Activated CD4-positive, CD25-positive, alpha-beta regulatory T cell treated with anti-CD3 and anti-CD28 coated beads, Interleukin-2, amount 50 U/mL, for 72 hours (primary cell): Measurements from ENCODE around the gene ZW10.
"Not testable (repeated sequence)": the region's sequence is repeated elsewhere in the genome, so short reads cannot be mapped to it uniquely, and the experiment has no call there.

Experiments
- DNase-seq: peaks from one replicate; pipeline ENCODE4 v3.0.0; 2021

Gene ZW10

DNA sequence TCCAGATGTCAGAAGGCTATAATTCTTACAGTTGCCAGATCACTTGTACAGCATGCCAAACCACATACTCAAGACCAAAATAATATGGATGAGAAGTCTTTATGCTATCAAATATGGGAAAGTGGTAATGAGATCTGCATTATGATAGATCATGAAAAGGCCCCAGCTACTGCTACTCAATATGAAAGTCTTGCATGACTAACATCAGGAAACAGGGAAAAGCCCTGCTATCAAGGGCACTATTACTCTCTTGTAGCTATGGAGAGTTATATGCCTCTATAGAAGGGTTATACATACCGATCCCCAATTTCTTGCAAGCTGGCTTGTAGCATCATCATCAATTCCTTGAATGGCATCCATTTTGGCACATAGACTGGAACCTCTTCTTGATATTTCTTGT lies 37.2 kb downstream of the ZW10 start:
- no peak for DNase-seq

DNA sequence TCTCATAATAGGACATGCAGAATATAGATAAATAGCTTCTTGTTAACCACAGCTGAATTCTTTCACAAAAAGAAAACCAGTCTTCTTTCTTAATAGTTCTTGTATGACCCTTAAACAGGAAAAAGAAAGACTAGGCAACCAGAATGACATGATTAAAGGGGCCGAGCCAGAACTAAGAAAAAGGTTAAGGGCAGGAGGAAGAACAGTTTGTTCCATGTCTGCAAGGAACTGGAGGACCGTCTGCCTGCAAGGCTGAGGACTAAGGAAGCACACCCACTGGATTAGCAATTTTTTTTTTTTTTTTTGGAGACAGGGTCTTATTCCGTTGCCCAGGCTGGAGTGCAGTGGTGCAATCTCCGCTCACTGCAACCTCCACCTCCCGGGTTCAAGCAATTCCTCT lies 41.4 kb downstream of the ZW10 start:
- DNase-seq = no peak

DNA sequence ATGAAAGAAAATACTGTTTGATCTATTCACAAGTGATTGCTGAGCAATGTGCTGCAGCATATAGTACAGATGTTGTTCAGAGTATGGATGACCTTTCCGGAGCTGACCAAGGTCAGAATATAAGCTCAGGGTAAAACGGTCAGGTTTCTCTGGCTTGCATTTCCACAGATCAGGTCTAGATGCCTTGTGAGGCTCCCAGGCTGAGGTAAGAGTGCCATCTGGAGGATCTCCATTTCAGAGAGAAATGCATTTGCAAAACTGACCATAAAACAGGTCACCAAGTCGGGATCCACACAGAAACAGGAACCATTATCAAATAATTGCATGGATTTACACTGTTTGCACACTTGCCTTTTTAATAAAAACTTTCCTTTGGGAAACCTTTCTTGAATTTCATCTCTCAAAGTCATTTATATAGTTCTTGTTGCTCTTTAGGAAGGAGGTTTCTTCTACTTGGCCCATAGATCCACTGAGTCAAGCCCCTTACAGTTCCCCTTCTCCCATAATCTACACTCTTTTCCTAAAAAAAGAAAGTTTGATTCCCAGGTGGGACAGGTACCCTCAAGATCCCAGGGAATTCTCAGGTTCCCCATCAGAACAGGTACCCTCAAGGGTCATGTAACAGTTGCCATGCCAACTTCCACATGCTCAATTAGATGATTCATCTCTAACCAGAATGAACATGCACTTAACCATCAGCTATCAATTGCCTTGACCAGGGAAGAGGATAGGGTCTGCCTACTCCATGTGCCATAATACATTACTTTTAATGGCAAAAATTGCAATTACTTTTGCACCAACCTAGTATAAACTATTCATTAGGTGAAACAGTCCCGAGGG lies 42.4 kb downstream of the ZW10 start:
- no peak for DNase-seq

DNA sequence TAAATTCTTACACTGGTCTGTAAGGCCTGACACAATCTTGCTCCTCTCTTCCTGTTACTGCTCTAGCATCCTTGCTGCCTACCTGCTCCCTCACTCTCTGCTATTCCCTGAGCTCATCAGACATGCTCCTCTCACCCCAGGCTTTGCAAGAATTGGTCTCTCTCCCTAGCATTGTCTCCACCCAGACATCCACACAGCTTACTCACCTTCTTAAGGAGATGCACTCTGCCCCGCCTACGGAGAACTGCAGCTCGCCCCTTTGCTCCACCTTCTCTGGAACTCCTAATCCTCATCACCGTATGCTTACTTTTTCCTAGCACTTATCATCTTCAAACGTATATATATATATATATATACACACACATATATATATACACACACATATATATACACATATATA lies 44.0 kb downstream of the ZW10 start:
- DNase-seq = no peak

DNA sequence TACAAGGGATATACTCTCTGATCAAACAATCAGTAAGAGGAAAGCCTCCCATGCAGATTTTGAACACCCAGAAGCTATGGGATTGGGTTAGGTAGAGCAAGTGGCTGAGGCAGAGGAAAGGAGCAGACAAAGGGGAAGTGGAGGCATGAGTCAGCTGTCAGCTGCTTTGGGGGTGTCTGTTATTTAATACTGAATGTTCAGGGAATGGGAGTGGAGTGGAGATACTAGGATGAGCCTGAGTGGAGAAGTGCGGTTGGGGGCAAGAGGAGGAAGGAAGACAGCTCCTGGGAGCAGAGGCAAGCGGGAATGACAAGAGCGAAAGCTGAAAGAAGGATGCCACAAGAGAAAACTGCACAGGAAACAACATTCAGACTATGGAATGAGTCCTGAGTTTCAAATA lies 44.7 kb downstream of the ZW10 start:
- DNase-seq = no peak

DNA sequence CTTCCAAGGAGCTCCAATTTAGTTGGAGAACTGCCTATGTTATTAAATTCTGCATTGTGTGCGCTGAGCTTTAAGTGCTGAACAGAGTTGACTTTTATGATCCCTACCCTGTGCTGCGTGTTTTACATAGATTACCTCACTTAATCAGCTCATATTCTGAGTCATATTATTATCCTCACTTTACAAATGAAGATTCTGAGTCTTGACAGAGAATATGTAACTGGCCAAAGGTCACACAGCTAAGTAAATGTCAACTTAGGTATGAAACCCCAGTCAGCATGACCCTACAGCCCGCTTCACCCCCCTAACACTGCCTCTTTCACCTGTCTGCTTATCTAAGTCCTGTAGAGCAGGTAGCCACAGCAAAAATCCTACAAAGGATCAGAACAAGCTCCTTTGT lies 47.6 kb downstream of the ZW10 start:
- DNase-seq = no peak

- no peak for DNase-seq
These were observed 48.1 kb downstream of the ZW10 start for GRCh38 chr11:113725407-113725806.

GRCh38 chr11:113724778-113725177 lies 48.7 kb downstream of the ZW10 start:
- DNase-seq = no peak

DNA sequence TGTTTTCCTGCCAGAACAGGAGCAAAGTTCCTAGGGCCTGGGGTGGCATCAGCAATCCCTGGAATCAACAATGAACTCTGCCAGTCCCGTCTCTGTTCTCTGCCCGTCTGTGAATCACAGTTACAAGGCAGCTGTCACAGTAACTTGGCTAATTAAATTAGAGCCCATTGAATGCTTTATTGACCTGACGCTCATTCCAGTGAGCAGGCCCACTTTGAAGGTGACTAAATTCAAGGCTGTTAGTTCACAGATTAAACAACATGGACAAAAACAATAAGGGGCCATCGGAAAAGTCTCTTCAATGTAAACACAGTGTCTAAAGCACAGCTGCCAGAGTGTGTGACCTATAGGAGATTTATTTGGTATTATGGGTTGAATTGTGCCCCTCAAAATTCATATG lies 49.7 kb downstream of the ZW10 start:
- no peak for DNase-seq

GRCh38 chr11:113722934-113723333 lies 50.6 kb downstream of the ZW10 start:
- no peak for DNase-seq

DNA sequence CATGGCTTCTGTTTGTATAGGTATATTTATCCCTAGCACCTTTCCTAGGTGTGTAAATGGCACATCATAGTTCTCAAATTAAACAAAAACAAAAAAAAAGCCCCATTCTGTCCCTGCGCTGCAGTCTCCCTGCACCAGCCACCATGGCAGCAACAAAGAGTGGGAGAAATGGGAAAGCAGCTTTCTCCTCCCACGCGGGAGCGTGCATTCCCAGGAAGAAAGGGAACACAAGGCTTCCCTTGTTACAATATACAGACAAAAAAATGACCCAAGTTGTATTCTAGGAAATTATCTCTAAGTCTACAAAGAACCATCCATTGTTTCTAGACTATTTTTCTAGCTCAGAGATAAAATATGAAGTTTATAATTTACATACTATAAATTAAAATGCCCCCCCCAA lies 51.3 kb downstream of the ZW10 start:
- no peak for DNase-seq

- no peak for DNase-seq
These were observed 51.9 kb downstream of the ZW10 start for GRCh38 chr11:113721462-113722066.

DNA sequence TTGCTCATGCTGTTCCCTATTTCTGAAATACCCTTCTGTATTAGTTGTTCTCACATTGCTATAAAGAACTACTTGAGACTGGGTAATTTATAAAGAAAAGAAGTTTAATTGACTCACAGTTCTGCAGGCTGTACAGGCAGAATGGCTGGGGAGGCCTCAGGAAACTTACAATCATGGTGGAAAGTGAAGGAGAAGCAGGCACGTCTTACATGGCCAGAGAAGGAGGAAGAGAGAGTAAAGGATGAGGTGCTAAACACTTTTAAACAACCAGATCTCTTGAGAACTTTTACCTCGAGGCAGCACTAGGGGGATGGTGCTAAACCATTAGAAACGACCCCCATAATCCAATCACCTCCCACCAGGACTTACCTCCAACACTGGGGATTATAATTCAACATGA lies 53.0 kb downstream of the ZW10 start:
- DNase-seq = not testable (repeated sequence)

GRCh38 chr11:113715882-113716625 lies 57.4 kb downstream of the ZW10 start:
- no peak for DNase-seq

GRCh38 chr11:113715273-113715672 lies 58.2 kb downstream of the ZW10 start:
- no peak for DNase-seq

GRCh38 chr11:113710989-113711388 lies 62.5 kb downstream of the ZW10 start:
- DNase-seq = no peak

DNA sequence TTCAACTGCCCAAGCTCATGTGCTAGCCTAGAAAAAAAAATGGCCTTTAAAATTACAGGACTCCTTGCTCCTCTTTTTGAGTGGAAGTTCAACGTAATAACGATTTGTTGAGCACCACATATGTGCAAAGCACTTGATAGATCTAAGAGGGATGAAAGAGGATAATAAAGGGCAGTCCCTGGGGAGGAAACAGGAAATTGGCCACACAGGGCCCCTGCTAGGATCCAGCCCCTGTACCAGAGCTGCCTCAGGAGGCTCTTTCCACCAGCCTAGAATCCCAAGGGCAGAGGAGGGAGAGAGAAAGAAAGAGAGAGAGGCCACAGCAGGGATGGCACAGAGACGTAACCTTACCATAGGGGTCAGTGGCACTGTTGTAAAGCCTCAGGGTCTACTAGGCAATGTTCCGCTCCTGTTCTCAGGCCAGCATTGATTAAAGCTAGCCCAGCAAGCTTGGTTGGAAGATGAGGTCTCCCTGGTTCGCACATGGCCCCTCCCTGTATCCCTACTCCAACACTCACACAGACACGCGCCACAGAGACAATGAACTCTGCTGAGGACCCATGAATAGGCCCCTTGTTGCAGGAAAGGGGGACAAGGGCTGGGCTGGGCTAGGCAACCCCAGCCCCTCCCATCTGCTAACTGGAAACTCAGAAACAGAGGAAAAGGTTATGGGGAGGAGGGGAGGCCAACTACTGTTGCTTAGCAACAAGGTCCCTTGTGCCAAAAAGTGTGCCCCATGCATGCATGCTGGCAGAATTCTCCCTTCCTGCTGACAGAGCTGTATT lies 67.4 kb downstream of the ZW10 start, which contains the start of gene TMPRSS5:
Gene TMPRSS5, minus strand, starts transcription at position 438 of the 785 bp plus-strand sequence. Its CDS starts 84 bp downstream, at position 354.
- no peak for DNase-seq

- DNase-seq = not testable (repeated sequence)
These were observed 69.9 kb downstream of the ZW10 start for GRCh38 chr11:113703551-113703950.

- DNase-seq = no peak
These were observed 72.0 kb downstream of the ZW10 start for GRCh38 chr11:113701491-113701890.

DNA sequence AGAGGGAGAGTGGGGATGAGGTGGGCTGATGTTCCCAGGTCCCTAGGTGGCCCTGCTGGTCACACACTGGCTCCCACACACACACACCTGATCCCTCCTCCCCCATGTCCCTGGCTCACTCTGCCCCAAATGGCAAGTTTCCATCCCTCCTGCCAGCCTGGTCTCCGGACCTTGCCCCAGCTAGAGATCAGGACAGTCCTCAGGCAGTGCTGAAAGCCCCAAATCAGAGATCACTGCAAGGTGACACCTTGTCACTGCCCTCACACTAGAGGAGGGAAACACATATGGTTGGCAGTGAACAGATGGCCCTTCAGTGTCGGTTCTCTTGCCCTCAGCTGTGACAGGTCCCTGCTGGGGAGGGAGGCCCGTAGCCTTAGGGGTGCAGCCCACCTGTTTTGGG lies 75.0 kb downstream of the ZW10 start:
- DNase-seq = no peak

DNA sequence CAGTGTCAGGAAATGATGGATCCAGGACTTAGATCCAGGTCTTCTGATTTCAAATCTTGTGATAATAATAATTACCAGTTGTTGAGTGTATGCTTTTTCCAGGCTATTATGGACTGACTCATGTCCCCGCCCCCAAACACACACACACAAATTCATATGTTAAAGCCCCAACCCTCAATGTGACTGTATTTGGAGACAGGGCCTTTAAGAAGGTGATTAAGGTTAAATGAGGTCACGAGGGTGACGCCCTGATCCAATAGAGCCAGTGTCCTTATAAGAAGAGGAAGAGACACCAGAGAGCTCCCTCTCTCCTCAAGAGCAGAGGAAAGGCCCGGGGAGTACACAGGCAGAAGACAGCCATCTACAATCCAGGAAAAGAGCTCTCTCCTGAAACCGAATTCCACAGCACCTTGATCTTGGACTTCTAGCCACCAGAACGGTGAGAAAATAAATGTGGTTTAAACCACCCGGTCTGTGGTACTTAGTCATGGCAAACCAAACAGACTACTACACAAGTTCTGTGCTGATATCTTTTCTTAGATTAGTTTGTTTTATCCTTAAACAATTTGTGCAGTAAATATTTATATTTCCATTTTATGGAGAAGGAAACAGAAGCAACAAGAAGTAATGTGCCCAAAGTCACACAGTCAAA lies 75.6 kb downstream of the ZW10 start:
- no peak for DNase-seq

- DNase-seq = no peak
These were observed 76.4 kb downstream of the ZW10 start for GRCh38 chr11:113697111-113697510.
